ENCODE data around the gene HOXB1.

HOXB1 gene

GRCh38 chr17:48546137-48546923 lies 15.5 kb upstream of the HOXB1 start:
- no peaks in the 10 kb centered on the region for H3K36me3 ChIP-seq (replicated peaks)
- H3K4me3 ChIP-seq (ENCODE audit: low read depth, low read length) = peak overlapping the region; percentile 17
- no peak for TF ChIP-seq CTCF (IDR thresholded peaks at IDR 0.05; ENCODE audit: low read depth, low read length, missing control alignments)
- H3K27me3 ChIP-seq (replicated peaks) = peaks cover 88% of the 10 kb centered on the region
- no peak overlapping the region for H3K27ac ChIP-seq
- no peak for DNase-seq
- in situ Hi-C loops (cut with HindIII; ENCODE audit: low pct_ligation_motif_present, low sequenced_read_pairs) = no loop called here

GRCh38 chr17:48545539-48545938 lies 14.7 kb upstream of the HOXB1 start:
- Histone ChIP-seq H3K36me3 (replicated peaks) (no peaks in the 10 kb centered on the region), H3K27ac (no peak overlapping the region), H3K4me3 (ENCODE audit: low read depth, low read length) (no peak overlapping the region), H3K27me3 (replicated peaks) (peaks cover 91% of the 10 kb centered on the region)
- TF ChIP-seq CTCF (IDR thresholded peaks at IDR 0.05; ENCODE audit: low read depth, low read length, missing control alignments) = no peak
- in situ Hi-C loops (cut with HindIII; ENCODE audit: low pct_ligation_motif_present, low sequenced_read_pairs) = no loop called here
- DNase-seq = no peak

GRCh38 chr17:48545022-48545375 lies 14.2 kb upstream of the HOXB1 start, which contains the start of gene HOXB2:
TSS of gene HOXB2 (minus strand) at chr17:48545109. CDS start at chr17:48544911, 198 bp downstream.
- Histone ChIP-seq H3K4me3 (ENCODE audit: low read depth, low read length) (peak within 1 kb of the TSS; percentile 75), H3K27me3 (replicated peaks) (peaks cover 91% of the 10 kb centered on the region), H3K36me3 (replicated peaks) (no peaks in the 10 kb centered on the region), H3K27ac (no peak within 1 kb of the TSS)
- in situ Hi-C loops (cut with HindIII; ENCODE audit: low pct_ligation_motif_present, low sequenced_read_pairs) = no loop called here
- no peak for DNase-seq
- TF ChIP-seq CTCF (IDR thresholded peaks at IDR 0.05; ENCODE audit: low read depth, low read length, missing control alignments) = no peak

GRCh38 chr17:48544349-48545021 lies 13.7 kb upstream of the HOXB1 start:
- DNase-seq = no peak
- TF ChIP-seq CTCF (IDR thresholded peaks at IDR 0.05; ENCODE audit: low read depth, low read length, missing control alignments) = no peak
- Histone ChIP-seq H3K4me3 (ENCODE audit: low read depth, low read length) (peak overlapping the region; percentile 75), H3K36me3 (replicated peaks) (no peaks in the 10 kb centered on the region), H3K27me3 (replicated peaks) (peaks cover 89% of the 10 kb centered on the region), H3K27ac (no peak overlapping the region)
- in situ Hi-C loops (cut with HindIII; ENCODE audit: low pct_ligation_motif_present, low sequenced_read_pairs) = no loop called here

- in situ Hi-C loops (cut with HindIII; ENCODE audit: low pct_ligation_motif_present, low sequenced_read_pairs) = no loop called here
- TF ChIP-seq CTCF (IDR thresholded peaks at IDR 0.05; ENCODE audit: low read depth, low read length, missing control alignments) = no peak
- H3K27ac ChIP-seq = no peak overlapping the region
- H3K36me3 ChIP-seq (replicated peaks) = no peaks in the 10 kb centered on the region
- peak overlapping the region; percentile 75 for H3K4me3 ChIP-seq (ENCODE audit: low read depth, low read length)
- DNase-seq = no peak
- peaks cover 87% of the 10 kb centered on the region for H3K27me3 ChIP-seq (replicated peaks)
Observed at GRCh38 chr17:48543854-48544348, 13.1 kb upstream of the HOXB1 start.

Measured in brain microvascular endothelial cell (primary cell).